HL-60 (cell line): ENCODE measurements around the gene NOP16.

ENCODE experiments used
- DNase-seq, 2 experiments: peaks; one replicate each; pipeline ENCODE4 v3.0.0-alpha.2; 2010 to 2020; ENCODE audit warnings: low read depth in 1 of 2, low spot score in 1 of 2
- H3K27ac ChIP-seq: fragments of 250-450 bp; sonication (Bioruptor Pico); replicated peaks from 2 replicates; pipeline ENCODE4 v1.5.1; 2020; ENCODE audit warnings: mild to moderate bottlenecking, moderate library complexity
- H3K27me3 ChIP-seq: fragments of 250-450 bp; sonication (Bioruptor Pico); 2 replicates; pipeline ENCODE4 v1.5.1; 2021; ENCODE audit warnings: mild to moderate bottlenecking, moderate library complexity; ENCODE audit not compliant: insufficient read depth, poor library complexity, severe bottlenecking
- H3K4me3 ChIP-seq: replicated peaks from 2 replicates; pipeline ENCODE4 v1.5.1; 2011; ENCODE audit warnings: mild to moderate bottlenecking, control low read depth, low read length; ENCODE audit not compliant: insufficient read depth
- GABPA ChIP-seq: IDR thresholded peaks from 2 replicates; pipeline ENCODE4 v1.6.1; 2012; ENCODE audit warnings: low read depth
- POLR2AphosphoS5 ChIP-seq: IDR thresholded peaks from 2 replicates; pipeline ENCODE4 v1.6.1; 2012; ENCODE audit warnings: low read depth
- SPI1 ChIP-seq: IDR thresholded peaks from 2 replicates; pipeline ENCODE4 v1.6.1; 2012; ENCODE audit warnings: low read depth, mild to moderate bottlenecking, borderline replicate concordance
- TF ChIP-seq, protein P1 (sequence below): IDR thresholded peaks from one replicate; pipeline ENCODE4 v1.5.1; 2011; ENCODE audit warnings: low read length, control low read depth, inconsistent platforms; ENCODE audit not compliant: insufficient read depth
- TF ChIP-seq, protein P2 (sequence below): IDR thresholded peaks from 2 replicates; pipeline ENCODE4 v1.6.1; 2012; ENCODE audit warnings: low read depth; ENCODE audit not compliant: insufficient replicate concordance

Gene NOP16

DNA sequence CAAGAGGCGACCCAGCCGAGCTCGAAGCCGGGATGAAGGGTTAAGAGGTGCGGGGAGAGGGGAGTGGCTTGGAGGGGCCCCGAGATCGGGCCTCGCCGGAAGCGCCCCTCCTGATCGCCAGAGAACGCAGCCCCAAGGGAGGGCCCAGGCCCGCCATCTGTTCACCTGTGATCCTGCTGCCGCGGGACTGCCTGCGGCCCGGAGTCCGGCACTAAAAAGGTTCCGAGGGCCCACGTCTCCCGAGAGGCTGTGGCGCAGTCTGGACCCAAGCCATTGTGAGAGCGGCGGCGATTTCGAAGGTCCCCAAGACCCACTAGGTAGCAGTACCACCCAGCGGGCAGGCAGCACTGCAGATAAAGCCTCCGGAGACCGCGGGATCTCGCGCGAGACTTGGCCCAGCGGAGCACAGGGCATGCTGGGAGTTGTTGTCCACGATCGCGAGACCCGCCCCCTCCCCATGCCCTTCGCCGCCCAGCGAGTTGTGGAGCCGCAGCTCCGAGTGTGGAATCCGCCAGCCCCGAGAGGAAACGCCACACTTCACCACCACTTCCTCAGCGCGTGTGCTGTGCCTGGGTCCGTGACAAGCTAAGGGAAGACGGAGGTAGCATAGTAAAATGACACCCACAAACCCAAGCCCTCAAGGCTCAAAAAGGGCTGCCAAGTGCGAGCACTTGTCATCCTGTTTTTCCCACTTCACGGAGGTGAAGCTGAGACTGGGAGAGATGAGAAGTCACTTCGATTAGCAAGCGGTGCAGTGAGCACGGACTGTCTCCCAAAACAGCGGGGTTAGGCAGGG lies 26.8 kb downstream of the NOP16 start, which contains the start of gene KIAA1191:
Gene KIAA1191, minus strand, starts transcription at position 328 of the 796 bp plus-strand sequence. CDS start 2,256 bp downstream, outside the sequence.
- peak within 1 kb of the TSS; percentile 99 for H3K4me3 ChIP-seq
- H3K27me3 ChIP-seq, result peaks cover 11% of the 10 kb centered on the region
- peak within 1 kb of the TSS; percentile 64 for H3K27ac ChIP-seq
- TF ChIP-seq SPI1 (no peak; the same call in 1 of the 2 replicates), POLR2AphosphoS5 (peak; percentile 62; the same call in 1 of the 2 replicates)
- TF ChIP-seq, protein P1, sequence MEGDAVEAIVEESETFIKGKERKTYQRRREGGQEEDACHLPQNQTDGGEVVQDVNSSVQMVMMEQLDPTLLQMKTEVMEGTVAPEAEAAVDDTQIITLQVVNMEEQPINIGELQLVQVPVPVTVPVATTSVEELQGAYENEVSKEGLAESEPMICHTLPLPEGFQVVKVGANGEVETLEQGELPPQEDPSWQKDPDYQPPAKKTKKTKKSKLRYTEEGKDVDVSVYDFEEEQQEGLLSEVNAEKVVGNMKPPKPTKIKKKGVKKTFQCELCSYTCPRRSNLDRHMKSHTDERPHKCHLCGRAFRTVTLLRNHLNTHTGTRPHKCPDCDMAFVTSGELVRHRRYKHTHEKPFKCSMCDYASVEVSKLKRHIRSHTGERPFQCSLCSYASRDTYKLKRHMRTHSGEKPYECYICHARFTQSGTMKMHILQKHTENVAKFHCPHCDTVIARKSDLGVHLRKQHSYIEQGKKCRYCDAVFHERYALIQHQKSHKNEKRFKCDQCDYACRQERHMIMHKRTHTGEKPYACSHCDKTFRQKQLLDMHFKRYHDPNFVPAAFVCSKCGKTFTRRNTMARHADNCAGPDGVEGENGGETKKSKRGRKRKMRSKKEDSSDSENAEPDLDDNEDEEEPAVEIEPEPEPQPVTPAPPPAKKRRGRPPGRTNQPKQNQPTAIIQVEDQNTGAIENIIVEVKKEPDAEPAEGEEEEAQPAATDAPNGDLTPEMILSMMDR, result no peak
- TF ChIP-seq, protein P2, sequence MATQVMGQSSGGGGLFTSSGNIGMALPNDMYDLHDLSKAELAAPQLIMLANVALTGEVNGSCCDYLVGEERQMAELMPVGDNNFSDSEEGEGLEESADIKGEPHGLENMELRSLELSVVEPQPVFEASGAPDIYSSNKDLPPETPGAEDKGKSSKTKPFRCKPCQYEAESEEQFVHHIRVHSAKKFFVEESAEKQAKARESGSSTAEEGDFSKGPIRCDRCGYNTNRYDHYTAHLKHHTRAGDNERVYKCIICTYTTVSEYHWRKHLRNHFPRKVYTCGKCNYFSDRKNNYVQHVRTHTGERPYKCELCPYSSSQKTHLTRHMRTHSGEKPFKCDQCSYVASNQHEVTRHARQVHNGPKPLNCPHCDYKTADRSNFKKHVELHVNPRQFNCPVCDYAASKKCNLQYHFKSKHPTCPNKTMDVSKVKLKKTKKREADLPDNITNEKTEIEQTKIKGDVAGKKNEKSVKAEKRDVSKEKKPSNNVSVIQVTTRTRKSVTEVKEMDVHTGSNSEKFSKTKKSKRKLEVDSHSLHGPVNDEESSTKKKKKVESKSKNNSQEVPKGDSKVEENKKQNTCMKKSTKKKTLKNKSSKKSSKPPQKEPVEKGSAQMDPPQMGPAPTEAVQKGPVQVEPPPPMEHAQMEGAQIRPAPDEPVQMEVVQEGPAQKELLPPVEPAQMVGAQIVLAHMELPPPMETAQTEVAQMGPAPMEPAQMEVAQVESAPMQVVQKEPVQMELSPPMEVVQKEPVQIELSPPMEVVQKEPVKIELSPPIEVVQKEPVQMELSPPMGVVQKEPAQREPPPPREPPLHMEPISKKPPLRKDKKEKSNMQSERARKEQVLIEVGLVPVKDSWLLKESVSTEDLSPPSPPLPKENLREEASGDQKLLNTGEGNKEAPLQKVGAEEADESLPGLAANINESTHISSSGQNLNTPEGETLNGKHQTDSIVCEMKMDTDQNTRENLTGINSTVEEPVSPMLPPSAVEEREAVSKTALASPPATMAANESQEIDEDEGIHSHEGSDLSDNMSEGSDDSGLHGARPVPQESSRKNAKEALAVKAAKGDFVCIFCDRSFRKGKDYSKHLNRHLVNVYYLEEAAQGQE, result no peak
- peak; percentile 88 to 95 for DNase-seq

DNA sequence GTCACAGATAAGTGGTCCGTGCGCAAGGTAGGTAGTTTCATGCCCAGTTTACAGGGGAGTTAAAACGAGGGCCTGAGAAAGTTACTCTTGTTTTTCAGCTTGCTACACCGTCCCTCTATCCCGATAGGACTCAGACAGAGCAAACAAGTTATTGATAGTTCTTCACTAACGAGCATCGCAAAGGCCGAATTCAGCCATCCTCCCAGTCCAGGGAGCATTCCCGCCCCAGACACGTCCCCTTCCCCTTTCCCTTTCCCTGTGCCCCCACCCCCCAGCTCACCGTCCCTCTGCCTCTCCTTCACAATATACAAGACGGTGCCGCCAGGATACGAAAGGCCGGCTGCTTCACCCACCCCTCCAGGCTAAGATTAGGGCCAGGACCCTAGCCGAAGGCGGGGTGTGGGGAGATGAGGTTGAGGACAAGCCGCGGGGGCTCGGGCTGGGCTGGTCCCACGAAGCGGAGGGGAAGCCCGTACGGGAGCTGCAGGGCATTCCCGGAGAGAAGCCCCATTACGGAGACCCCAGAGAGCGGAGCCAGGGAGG lies 27.4 kb downstream of the NOP16 start:
- peaks cover 4% of the 10 kb centered on the region for H3K27me3 ChIP-seq
- peak in 1 of 2 experiments; percentile 16 for DNase-seq
- H3K27ac ChIP-seq, result peak overlapping the region; percentile 64
- peak overlapping the region; percentile 99 for H3K4me3 ChIP-seq
- TF ChIP-seq, protein P2, result no peak
- TF ChIP-seq, protein P1, result no peak
- no peak for TF ChIP-seq GABPA
- TF ChIP-seq POLR2AphosphoS5, result no peak
- TF ChIP-seq SPI1, result no peak

DNA sequence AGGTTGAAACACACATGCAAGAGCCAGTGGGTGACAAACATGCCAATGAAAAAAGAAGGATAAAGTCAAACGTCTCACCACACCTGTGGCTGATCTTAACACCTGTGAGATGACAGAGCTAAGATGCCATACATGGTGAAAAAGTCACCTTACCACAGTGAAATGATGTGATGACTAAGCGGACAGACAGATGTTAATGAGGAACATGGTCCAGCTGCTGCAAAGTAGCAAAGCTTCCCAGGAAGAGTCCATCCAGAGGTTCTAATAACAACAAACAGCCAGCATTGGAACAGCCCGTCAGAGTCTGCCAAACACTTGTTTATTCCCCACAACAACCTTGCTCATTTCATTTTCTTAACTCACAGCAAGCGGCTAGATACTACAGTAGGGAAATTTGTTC lies 28.7 kb downstream of the NOP16 start:
- Histone ChIP-seq H3K4me3 (no peak overlapping the region), H3K27ac (no peak overlapping the region), H3K27me3 (no peaks in the 10 kb centered on the region)
- no peak for DNase-seq
- no peak for TF ChIP-seq POLR2AphosphoS5
- TF ChIP-seq GABPA, result no peak
- TF ChIP-seq, protein P2, result no peak
- TF ChIP-seq, protein P1, result no peak
- TF ChIP-seq SPI1, result no peak
